Epithelial cell of prostate (primary cell): ENCODE results near the gene XKR8.

Source experiments
- DNase-seq: peaks from one replicate; pipeline ENCODE4 v3.0.0-alpha.2; 2011; ENCODE audit warnings: low read depth, low spot score
- H3K27ac ChIP-seq: fragments of 450-650 bp; 2 replicates; pipeline ENCODE4 v1.5.1; 2017; ENCODE audit warnings: mild to moderate bottlenecking

Gene XKR8

GRCh38 chr1:27954186-27954585 is 5.6 kb upstream of the XKR8 start:
- H3K27ac ChIP-seq: no peak overlapping the region
- DNase-seq: no peak

DNA sequence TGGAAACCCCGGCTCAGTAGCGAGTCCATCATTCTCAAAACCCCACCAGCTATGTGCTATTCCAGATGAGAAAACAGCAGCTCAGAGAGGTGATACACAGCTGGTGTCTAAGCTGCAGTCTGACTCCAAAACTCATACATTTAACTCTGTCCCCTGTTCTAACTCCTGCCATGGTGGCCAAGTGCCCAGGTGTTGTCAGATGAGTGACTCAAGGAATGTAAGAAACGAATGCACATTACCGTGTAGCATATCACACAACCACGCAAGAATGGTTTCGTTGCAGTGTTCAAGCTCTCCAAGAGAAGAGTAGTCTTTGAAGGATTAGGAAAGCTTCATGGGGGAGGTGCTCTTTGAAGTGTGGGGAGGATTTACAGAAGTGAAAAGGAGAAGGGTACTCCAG is 4.7 kb upstream of the XKR8 start:
- DNase-seq: no peak
- no peak overlapping the region for H3K27ac ChIP-seq

- DNase-seq: no peak
- H3K27ac ChIP-seq: no peak overlapping the region
Measured at GRCh38 chr1:27956761-27957160, 3.0 kb upstream of the XKR8 start.

DNA sequence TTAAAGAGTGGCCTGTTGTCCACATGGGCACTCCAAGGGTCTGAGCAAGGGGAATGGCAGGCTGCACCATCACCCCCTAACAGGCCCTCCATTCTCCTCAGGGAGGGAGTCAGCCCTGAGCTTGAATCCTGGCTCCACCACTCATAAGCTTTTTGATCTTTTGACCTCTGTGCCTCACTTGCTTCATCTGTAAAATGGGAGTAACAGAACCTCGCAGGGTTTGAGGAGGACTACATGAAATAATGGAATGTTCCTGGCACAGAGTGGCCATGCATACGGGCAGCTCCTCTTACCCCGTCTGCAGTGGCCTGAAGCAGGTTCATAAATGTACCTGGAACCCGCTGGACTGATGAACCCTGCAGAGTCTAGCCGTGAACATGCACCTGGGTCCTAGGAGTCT is 2.1 kb upstream of the XKR8 start:
- no peak overlapping the region for H3K27ac ChIP-seq
- no peak for DNase-seq

- H3K27ac ChIP-seq: no peak overlapping the region
- no peak for DNase-seq
Measured at GRCh38 chr1:27958513-27958912, 1.3 kb upstream of the XKR8 start.

DNA sequence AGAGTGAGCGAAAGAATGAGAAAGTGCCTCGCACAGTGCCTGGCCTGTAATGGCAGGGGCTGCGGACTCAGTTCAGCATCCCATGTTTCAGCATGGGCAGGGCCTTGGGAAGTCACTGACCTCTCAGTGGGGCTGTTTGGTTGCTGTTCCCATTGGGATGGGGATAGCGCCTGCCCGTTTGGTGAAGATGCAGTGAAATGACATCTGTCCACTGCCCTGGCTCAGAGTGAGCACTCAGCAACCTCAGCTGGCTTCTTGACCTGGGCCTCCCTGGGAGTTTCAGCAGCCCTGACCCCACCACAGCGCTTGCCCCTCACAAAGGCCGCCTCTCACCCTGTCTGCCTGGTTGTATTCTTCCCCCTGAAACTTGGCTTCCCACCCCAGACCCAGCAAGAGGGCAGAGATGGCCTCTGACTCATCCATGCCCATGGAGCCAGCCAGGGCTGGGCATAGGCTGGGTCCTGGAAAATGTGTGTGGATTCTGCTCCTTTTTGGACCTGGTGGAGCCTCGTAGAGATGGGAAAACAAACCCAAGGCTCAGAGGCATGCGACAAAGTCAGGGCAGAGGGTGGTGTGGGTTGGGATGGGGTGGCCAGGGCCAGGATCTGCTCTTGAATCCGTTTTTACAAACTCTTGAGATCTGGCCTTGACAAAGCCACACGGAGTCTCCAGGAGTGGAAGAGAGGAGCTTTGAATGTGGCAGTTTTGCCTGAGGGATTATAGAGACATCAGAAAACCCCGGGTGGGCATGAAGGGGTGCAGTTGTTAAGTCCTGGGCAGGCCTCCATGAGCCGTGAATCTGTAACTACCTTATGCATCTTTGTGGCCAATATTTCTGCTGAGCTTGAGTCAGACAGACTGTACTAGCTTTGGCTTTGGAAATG is 1.2 kb downstream of the XKR8 start:
- H3K27ac ChIP-seq: peak overlapping the region; percentile 82

GRCh38 chr1:27961646-27962221 is 2.0 kb downstream of the XKR8 start:
- no peak overlapping the region for H3K27ac ChIP-seq
- DNase-seq: no peak

More for the DNA sequence above, 1.2 kb downstream of the XKR8 start:
- no peak for DNase-seq

DNA sequence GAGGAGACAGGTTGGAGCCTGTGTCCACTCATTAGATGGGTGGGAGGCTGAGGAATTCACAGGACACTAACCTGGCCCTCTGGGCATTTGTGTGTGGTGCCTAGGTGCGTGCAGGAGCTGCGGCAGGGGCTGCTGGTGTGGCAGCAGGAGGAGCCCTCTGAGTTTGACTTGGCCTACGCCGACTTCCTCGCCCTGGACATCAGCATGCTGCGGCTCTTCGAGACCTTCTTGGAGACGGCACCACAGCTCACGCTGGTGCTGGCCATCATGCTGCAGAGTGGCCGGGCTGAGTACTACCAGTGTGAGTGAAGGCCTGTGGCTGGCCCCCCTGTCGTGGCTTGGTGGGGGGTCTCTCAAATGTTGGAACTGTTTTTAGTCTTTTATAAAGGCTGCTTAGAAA is 3.6 kb downstream of the XKR8 start:
- H3K27ac ChIP-seq: no peak overlapping the region
- DNase-seq: no peak

- no peak for DNase-seq
- no peak overlapping the region for H3K27ac ChIP-seq
Measured at GRCh38 chr1:27966402-27967105, 6.8 kb downstream of the XKR8 start.

DNA sequence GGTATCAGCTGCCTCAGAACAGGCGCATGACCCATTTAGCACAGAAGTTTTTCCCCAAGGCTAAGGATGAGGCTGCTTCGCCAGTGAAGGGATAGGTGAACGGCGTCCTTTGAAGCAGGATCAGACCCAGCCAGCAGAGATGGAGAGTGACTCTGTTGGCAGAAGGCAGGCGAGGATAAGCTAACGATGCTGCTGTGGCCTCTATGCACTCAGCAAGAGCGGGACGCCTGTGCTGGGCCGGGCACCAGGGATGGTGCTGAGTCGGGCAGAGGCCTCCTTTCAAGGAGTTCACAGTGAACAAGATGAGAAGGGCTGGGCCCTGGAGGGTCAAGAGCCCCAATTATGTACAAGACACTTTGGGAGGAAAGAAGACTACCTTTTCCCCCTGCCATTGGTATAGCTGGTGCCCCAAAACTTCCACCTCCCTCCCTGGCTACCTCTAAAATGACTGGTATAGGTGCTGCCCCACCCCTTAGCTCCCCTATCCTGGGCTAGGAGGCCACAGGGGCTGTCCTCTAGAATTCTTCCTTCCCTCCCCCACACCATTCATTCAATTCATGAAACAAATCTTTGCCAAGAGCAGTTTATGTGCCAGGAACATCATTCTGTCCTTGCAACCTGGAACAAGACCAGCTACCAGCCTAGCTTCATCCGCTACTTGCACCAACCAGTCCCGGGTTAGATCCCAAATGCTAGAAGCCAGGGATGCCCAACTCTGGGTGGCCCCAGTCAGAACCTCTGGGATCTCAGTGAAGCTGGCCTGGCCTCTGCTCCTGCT is 7.5 kb downstream of the XKR8 start:
- H3K27ac ChIP-seq: peak overlapping the region; percentile 76
- DNase-seq: no peak

DNA sequence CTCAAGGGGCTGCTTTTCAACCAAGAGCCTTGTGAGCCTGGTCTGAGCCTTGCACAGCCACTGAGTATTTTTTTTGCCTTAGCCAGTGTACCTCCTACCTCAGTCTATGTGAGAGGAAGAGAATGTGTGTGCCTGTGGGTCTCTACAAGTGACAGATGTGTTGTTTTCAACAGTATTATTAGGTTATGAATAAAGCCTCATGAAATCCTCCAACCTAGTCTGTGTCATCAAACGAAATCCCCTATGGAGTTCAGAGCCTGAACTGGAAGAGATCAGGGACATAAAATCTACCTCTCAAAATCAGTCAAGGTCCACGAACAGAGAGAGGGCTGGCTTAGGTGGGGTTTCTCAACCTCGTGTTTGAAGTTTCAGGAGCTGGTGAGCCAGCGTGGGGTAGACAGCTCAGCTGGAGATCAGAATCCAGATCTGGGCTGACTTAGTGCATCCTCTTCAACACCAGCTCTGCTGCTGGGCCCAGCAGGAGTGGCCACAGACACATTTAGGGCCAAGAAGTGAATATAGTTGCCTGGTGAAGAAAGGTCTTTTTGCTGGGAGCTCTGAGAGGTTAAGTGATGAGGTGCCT is 8.2 kb downstream of the XKR8 start:
- DNase-seq: no peak
- peak overlapping the region; percentile 76 for H3K27ac ChIP-seq

DNA sequence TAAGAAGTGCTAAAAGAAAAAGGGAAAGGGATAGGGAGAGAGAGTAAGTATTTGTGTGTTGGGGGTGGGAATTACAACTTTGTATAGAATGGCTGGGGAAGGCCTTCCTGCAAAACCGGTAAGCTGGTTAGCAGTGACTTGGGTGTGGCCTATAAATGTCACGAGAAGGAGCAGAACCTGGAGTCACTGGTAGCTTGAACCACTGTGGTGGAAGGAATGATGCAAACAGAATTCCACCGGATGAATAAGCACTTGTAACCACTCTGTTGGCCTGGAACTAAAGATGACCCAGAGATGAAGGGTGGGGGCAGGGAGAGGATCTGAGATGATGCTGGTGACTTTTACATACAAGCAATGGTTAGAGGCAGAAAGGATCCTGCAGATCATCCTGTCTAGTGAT is 8.9 kb downstream of the XKR8 start:
- peak overlapping the region; percentile 76 for H3K27ac ChIP-seq
- DNase-seq: peak; percentile 95

- H3K27ac ChIP-seq: peak overlapping the region; percentile 76
- no peak for DNase-seq
Measured at GRCh38 chr1:27970401-27970800, 10.6 kb downstream of the XKR8 start.

GRCh38 chr1:27971674-27972073 is 11.9 kb downstream of the XKR8 start:
- H3K27ac ChIP-seq: no peak overlapping the region
- DNase-seq: no peak

DNA sequence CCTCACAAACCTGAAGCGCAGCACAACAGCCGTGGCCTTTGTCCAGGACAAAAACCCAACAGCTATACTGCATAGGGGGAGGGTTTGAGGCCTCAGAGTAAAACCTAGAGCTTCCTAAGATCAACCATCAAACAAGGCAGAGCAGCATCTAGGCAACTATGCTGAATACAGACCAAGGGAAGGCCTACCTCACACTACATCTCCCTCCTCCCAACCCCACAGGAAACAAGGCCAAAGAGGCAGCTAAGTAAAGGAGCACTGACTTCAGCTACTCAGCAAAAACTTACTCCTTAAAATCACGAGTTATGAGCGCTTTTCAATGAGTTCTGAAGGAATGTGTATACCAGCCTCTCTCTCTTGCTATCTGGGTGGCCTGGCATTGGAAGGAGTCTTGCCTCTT is 12.4 kb downstream of the XKR8 start:
- no peak overlapping the region for H3K27ac ChIP-seq
- DNase-seq: no peak

- H3K27ac ChIP-seq: no peak overlapping the region
- no peak for DNase-seq
Measured at GRCh38 chr1:27973771-27974416, 14.1 kb downstream of the XKR8 start.

GRCh38 chr1:27974417-27974781 is 14.6 kb downstream of the XKR8 start:
- no peak for DNase-seq
- no peak overlapping the region for H3K27ac ChIP-seq

- no peak for DNase-seq
- no peak overlapping the region for H3K27ac ChIP-seq
Measured at GRCh38 chr1:27979151-27979858, 19.5 kb downstream of the XKR8 start.

GRCh38 chr1:27979859-27980201 is 20.1 kb downstream of the XKR8 start:
- DNase-seq: no peak
- no peak overlapping the region for H3K27ac ChIP-seq
